HEK293 (cell line): Measurements from ENCODE around the gene ZNF177.

Source experiments
- GLI2 ChIP-seq: fragments of 450-650 bp; formaldehyde crosslinking; IDR thresholded peaks from 2 replicates; pipeline ENCODE4; 2017; ENCODE audit warnings: missing biosample characterization, missing genetic modification characterization, low read depth, borderline replicate concordance
- MEIS1 ChIP-seq: sonication (generic); formaldehyde crosslinking; IDR thresholded peaks from 2 replicates; pipeline ENCODE4 v1.8.1; 2022; ENCODE audit warnings: missing genetic modification reagents, mild to moderate bottlenecking, borderline replicate concordance
- PRDM4 ChIP-seq: fragments of 450-650 bp; formaldehyde crosslinking; IDR thresholded peaks from 2 replicates; pipeline ENCODE4 v1.5.1; 2017; ENCODE audit warnings: missing biosample characterization, missing genetic modification characterization
- SALL2 ChIP-seq: fragments of 450-650 bp; formaldehyde crosslinking; IDR thresholded peaks from 2 replicates; pipeline ENCODE4 v1.5.0; 2017; ENCODE audit warnings: missing biosample characterization, mild to moderate bottlenecking, missing genetic modification characterization, borderline replicate concordance
- ZBTB10 ChIP-seq: fragments of 450-650 bp; formaldehyde crosslinking; IDR thresholded peaks from 2 replicates; pipeline ENCODE4 v1.5.1; 2016; ENCODE audit warnings: missing biosample characterization, missing genetic modification characterization
- ZFHX2 ChIP-seq: fragments of 450-650 bp; formaldehyde crosslinking; conservative IDR thresholded peaks from 2 replicates; pipeline ENCODE4 v1.5.1; 2016; ENCODE audit warnings: missing biosample characterization, missing genetic modification characterization
- ZNF146 ChIP-seq: fragments of 450-650 bp; formaldehyde crosslinking; IDR thresholded peaks from 2 replicates; pipeline ENCODE4 v1.5.1; 2016; ENCODE audit warnings: missing biosample characterization, missing genetic modification characterization
- ZNF148 ChIP-seq: fragments of 450-650 bp; formaldehyde crosslinking; IDR thresholded peaks from 2 replicates; pipeline ENCODE4 v1.5.0; 2017; ENCODE audit warnings: missing biosample characterization, missing genetic modification characterization, borderline replicate concordance
- ZNF324 ChIP-seq: fragments of 450-650 bp; formaldehyde crosslinking; IDR thresholded peaks from 2 replicates; pipeline ENCODE4 v1.5.1; 2016; ENCODE audit warnings: missing biosample characterization, missing genetic modification characterization
- ZNF391 ChIP-seq: fragments of 450-650 bp; formaldehyde crosslinking; IDR thresholded peaks from 2 replicates; pipeline ENCODE4 v1.5.1; 2016; ENCODE audit warnings: low read depth, missing biosample characterization, missing genetic modification characterization, borderline replicate concordance
- ZNF404 ChIP-seq: fragments of 450-650 bp; formaldehyde crosslinking; IDR thresholded peaks from 2 replicates; pipeline ENCODE4 v1.5.1; 2017; ENCODE audit warnings: missing biosample characterization, missing genetic modification characterization
- ZNF423 ChIP-seq: fragments of 450-650 bp; formaldehyde crosslinking; IDR thresholded peaks from 2 replicates; pipeline ENCODE4 v1.5.1; 2016; ENCODE audit warnings: missing biosample characterization, missing genetic modification characterization
- ZNF544 ChIP-seq: fragments of 450-650 bp; formaldehyde crosslinking; IDR thresholded peaks from 2 replicates; pipeline ENCODE4 v1.5.0; 2017; ENCODE audit warnings: missing biosample characterization, missing genetic modification characterization
- ZNF561 ChIP-seq: fragments of 450-650 bp; IDR thresholded peaks from 2 replicates; pipeline ENCODE4 v1.5.1; 2018; ENCODE audit warnings: missing biosample characterization, missing genetic modification characterization, borderline replicate concordance
- ZNF571 ChIP-seq: fragments of 450-650 bp; formaldehyde crosslinking; IDR thresholded peaks from 2 replicates; pipeline ENCODE4 v1.5.0; 2017; ENCODE audit warnings: missing biosample characterization, missing genetic modification characterization
- ZNF580 ChIP-seq: fragments of 450-650 bp; formaldehyde crosslinking; IDR thresholded peaks from 2 replicates; pipeline ENCODE4 v1.5.1; 2016; ENCODE audit warnings: missing biosample characterization, missing genetic modification characterization
- ZNF621 ChIP-seq: fragments of 450-650 bp; formaldehyde crosslinking; IDR thresholded peaks from 2 replicates; pipeline ENCODE4 v1.5.1; 2017; ENCODE audit warnings: missing biosample characterization, missing genetic modification characterization
- ZNF624 ChIP-seq: fragments of 450-650 bp; formaldehyde crosslinking; IDR thresholded peaks from 2 replicates; pipeline ENCODE4 v1.5.1; 2017; ENCODE audit warnings: missing biosample characterization, missing genetic modification characterization
- ZNF664 ChIP-seq: fragments of 450-650 bp; formaldehyde crosslinking; IDR thresholded peaks from 2 replicates; pipeline ENCODE4 v1.5.1; 2016; ENCODE audit warnings: missing biosample characterization, missing genetic modification characterization
- ZNF785 ChIP-seq: fragments of 450-650 bp; formaldehyde crosslinking; IDR thresholded peaks from 2 replicates; pipeline ENCODE4 v1.5.1; 2016; ENCODE audit warnings: missing biosample characterization, missing genetic modification characterization
- ZNF792 ChIP-seq: fragments of 450-650 bp; formaldehyde crosslinking; IDR thresholded peaks from 2 replicates; pipeline ENCODE4 v1.5.1; 2016; ENCODE audit warnings: missing biosample characterization, missing genetic modification characterization
- ZSCAN16 ChIP-seq: fragments of 450-650 bp; formaldehyde crosslinking; IDR thresholded peaks from 2 replicates; pipeline ENCODE4 v1.5.1; 2016; ENCODE audit warnings: missing biosample characterization, missing genetic modification characterization
- TF ChIP-seq, protein P1 (sequence below): fragments of 450-650 bp; formaldehyde crosslinking; IDR thresholded peaks from 2 replicates; pipeline ENCODE4 v1.5.1; 2016; ENCODE audit warnings: missing biosample characterization, missing genetic modification characterization
- TF ChIP-seq, protein P2 (sequence below): fragments of 450-650 bp; formaldehyde crosslinking; IDR thresholded peaks from 2 replicates; pipeline ENCODE4 v1.5.1; 2016; ENCODE audit warnings: missing biosample characterization, missing genetic modification characterization, borderline replicate concordance
- TF ChIP-seq, protein P3 (sequence below): fragments of 450-650 bp; formaldehyde crosslinking; IDR thresholded peaks from 2 replicates; pipeline ENCODE4 v1.5.1; 2017; ENCODE audit warnings: missing biosample characterization, missing genetic modification characterization

The ZNF177 gene

GRCh38 chr19:9323919-9324583 lies 38.8 kb upstream of the ZNF177 start, which contains the start of gene ZNF559 (continued):
- TF ChIP-seq PRDM4 (tag by site-specific recombination) (no peak), ZNF404 (no peak), ZNF324 (tag by site-specific recombination) (no peak), ZNF571 (no peak), ZNF664 (no peak), ZNF621 (tag by site-specific recombination) (no peak), ZNF561 (tag by site-specific recombination) (no peak), ZNF148 (tag by site-specific recombination) (no peak), ZNF785 (tag by site-specific recombination) (no peak), ZBTB10 (tag by site-specific recombination) (no peak), ZSCAN16 (no peak), ZNF146 (tag by site-specific recombination) (no peak), ZNF792 (tag by site-specific recombination) (no peak), ZNF391 (tag by site-specific recombination) (no peak), ZNF423 (tag by site-specific recombination) (no peak), MEIS1 (CRISPR knock-in tag) (no peak), GLI2 (no peak), ZNF544 (no peak), ZFHX2 (tag by site-specific recombination) (peak; percentile 24; the same call in 1 of the 2 replicates), ZNF624 (tag by site-specific recombination) (no peak), ZNF580 (tag by site-specific recombination) (no peak), SALL2 (tag by site-specific recombination) (no peak)
- TF ChIP-seq, protein P1, sequence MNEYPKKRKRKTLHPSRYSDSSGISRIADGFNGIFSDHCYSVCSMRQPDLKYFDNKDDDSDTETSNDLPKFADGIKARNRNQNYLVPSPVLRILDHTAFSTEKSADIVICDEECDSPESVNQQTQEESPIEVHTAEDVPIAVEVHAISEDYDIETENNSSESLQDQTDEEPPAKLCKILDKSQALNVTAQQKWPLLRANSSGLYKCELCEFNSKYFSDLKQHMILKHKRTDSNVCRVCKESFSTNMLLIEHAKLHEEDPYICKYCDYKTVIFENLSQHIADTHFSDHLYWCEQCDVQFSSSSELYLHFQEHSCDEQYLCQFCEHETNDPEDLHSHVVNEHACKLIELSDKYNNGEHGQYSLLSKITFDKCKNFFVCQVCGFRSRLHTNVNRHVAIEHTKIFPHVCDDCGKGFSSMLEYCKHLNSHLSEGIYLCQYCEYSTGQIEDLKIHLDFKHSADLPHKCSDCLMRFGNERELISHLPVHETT (tag by site-specific recombination), result no peak
- TF ChIP-seq, protein P2, sequence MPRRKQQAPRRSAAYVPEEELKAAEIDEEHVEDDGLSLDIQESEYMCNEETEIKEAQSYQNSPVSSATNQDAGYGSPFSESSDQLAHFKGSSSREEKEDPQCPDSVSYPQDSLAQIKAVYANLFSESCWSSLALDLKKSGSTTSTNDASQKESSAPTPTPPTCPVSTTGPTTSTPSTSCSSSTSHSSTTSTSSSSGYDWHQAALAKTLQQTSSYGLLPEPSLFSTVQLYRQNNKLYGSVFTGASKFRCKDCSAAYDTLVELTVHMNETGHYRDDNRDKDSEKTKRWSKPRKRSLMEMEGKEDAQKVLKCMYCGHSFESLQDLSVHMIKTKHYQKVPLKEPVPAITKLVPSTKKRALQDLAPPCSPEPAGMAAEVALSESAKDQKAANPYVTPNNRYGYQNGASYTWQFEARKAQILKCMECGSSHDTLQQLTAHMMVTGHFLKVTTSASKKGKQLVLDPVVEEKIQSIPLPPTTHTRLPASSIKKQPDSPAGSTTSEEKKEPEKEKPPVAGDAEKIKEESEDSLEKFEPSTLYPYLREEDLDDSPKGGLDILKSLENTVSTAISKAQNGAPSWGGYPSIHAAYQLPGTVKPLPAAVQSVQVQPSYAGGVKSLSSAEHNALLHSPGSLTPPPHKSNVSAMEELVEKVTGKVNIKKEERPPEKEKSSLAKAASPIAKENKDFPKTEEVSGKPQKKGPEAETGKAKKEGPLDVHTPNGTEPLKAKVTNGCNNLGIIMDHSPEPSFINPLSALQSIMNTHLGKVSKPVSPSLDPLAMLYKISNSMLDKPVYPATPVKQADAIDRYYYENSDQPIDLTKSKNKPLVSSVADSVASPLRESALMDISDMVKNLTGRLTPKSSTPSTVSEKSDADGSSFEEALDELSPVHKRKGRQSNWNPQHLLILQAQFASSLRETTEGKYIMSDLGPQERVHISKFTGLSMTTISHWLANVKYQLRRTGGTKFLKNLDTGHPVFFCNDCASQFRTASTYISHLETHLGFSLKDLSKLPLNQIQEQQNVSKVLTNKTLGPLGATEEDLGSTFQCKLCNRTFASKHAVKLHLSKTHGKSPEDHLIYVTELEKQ (tag by site-specific recombination), result no peak
- TF ChIP-seq, protein P3, sequence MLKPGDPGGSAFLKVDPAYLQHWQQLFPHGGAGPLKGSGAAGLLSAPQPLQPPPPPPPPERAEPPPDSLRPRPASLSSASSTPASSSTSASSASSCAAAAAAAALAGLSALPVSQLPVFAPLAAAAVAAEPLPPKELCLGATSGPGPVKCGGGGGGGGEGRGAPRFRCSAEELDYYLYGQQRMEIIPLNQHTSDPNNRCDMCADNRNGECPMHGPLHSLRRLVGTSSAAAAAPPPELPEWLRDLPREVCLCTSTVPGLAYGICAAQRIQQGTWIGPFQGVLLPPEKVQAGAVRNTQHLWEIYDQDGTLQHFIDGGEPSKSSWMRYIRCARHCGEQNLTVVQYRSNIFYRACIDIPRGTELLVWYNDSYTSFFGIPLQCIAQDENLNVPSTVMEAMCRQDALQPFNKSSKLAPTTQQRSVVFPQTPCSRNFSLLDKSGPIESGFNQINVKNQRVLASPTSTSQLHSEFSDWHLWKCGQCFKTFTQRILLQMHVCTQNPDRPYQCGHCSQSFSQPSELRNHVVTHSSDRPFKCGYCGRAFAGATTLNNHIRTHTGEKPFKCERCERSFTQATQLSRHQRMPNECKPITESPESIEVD, result no peak
